Measurements from ENCODE around the gene MYPN.

Gene MYPN

GRCh38 chr10:68176797-68177196 lies 67.5 kb downstream of the MYPN start:
- DNase-seq (ENCODE audit: low read depth), result no peak
- TF ChIP-seq, protein P1, sequence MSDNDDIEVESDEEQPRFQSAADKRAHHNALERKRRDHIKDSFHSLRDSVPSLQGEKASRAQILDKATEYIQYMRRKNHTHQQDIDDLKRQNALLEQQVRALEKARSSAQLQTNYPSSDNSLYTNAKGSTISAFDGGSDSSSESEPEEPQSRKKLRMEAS (IDR thresholded peaks at IDR 0.05; ENCODE audit: low read depth, low read length), result no peak
- TF ChIP-seq MYC (IDR thresholded peaks at IDR 0.05; ENCODE audit: low read depth, low read length), result no peak
- no peak overlapping the region for H3K4me3 ChIP-seq (ENCODE audit: low read depth, low read length)

- H3K4me3 ChIP-seq (ENCODE audit: low read depth, low read length), result no peak overlapping the region
- DNase-seq (ENCODE audit: low read depth), result no peak
- TF ChIP-seq, protein P1 (IDR thresholded peaks at IDR 0.05; ENCODE audit: low read depth, low read length), result no peak
- TF ChIP-seq CTCF (IDR thresholded peaks at IDR 0.05; ENCODE audit: low read depth, low read length) (no peak), POLR2A (IDR thresholded peaks at IDR 0.05; ENCODE audit: extremely low read depth, insufficient read length) (no peak), MYC (IDR thresholded peaks at IDR 0.05; ENCODE audit: low read depth, low read length) (no peak)
These were observed 69.3 kb downstream of the MYPN start for GRCh38 chr10:68178592-68178991.

GRCh38 chr10:68179016-68179415 lies 69.7 kb downstream of the MYPN start:
- TF ChIP-seq, protein P1 (IDR thresholded peaks at IDR 0.05; ENCODE audit: low read depth, low read length), result no peak
- TF ChIP-seq CTCF (IDR thresholded peaks at IDR 0.05; ENCODE audit: low read depth, low read length) (no peak), POLR2A (IDR thresholded peaks at IDR 0.05; ENCODE audit: extremely low read depth, insufficient read length) (no peak), MYC (IDR thresholded peaks at IDR 0.05; ENCODE audit: low read depth, low read length) (no peak)
- no peak overlapping the region for H3K4me3 ChIP-seq (ENCODE audit: low read depth, low read length)
- DNase-seq (ENCODE audit: low read depth), result no peak

DNA sequence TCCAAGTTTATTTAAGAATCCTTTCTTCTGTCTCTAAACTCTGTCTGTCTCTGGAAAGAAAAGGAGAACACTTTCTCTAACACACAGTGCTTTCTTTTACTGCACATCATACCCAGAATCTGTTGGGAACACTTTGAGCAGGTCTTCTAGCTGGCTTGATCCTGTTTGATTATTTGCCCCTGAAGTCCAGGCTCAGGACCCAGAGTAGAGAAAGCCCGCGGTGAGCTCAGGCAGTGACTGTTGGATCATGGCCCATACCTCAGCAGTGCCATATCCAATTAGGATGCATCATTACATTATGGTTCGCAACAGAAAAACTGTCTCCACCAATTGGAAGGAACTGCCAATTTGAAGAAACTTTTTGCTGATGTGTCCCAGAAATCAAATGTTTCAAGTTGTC lies 71.2 kb downstream of the MYPN start:
- DNase-seq (ENCODE audit: low read depth), result no peak
- H3K4me3 ChIP-seq (ENCODE audit: low read depth, low read length), result no peak overlapping the region
- TF ChIP-seq POLR2A (IDR thresholded peaks at IDR 0.05; ENCODE audit: extremely low read depth, insufficient read length) (no peak), MYC (IDR thresholded peaks at IDR 0.05; ENCODE audit: low read depth, low read length) (no peak), CTCF (IDR thresholded peaks at IDR 0.05; ENCODE audit: low read depth, low read length) (no peak)
- TF ChIP-seq, protein P1 (IDR thresholded peaks at IDR 0.05; ENCODE audit: low read depth, low read length), result no peak

- no peak for TF ChIP-seq POLR2A (IDR thresholded peaks at IDR 0.05; ENCODE audit: extremely low read depth, insufficient read length)
- TF ChIP-seq, protein P1 (IDR thresholded peaks at IDR 0.05; ENCODE audit: low read depth, low read length), result no peak
- no peak overlapping the region for H3K4me3 ChIP-seq (ENCODE audit: low read depth, low read length)
- DNase-seq (ENCODE audit: low read depth), result no peak
These were observed 75.3 kb downstream of the MYPN start for GRCh38 chr10:68184546-68184945.

DNA sequence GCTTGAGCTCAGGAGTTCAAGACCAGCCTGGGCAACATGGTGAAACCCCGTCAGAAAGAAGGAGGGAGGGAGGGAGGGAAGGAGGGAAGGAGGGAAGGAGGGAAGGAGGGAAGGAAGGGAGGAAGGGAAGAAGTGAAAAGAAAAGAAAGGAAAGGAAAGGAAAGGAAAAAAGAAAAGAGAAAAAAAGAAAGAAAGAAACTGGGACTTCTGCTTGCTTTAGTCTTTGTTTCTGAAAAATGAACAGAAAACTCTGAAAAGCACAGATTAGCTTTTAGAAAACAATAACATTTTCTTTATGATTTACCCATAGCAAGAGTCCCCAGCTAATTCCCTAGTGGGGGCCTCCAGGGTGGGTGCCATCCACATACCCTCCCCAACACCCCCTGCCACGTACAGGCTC lies 75.8 kb downstream of the MYPN start:
- DNase-seq (ENCODE audit: low read depth), result no peak
- TF ChIP-seq MYC (IDR thresholded peaks at IDR 0.05; ENCODE audit: low read depth, low read length) (no peak), CTCF (IDR thresholded peaks at IDR 0.05; ENCODE audit: low read depth, low read length) (no peak), POLR2A (IDR thresholded peaks at IDR 0.05; ENCODE audit: extremely low read depth, insufficient read length) (no peak)
- TF ChIP-seq, protein P1 (IDR thresholded peaks at IDR 0.05; ENCODE audit: low read depth, low read length), result no peak

GRCh38 chr10:68188835-68189234 lies 79.5 kb downstream of the MYPN start:
- no peak for TF ChIP-seq MYC (IDR thresholded peaks at IDR 0.05; ENCODE audit: low read depth, low read length)
- TF ChIP-seq, protein P1 (IDR thresholded peaks at IDR 0.05; ENCODE audit: low read depth, low read length), result no peak
- no peak for TF ChIP-seq CTCF (IDR thresholded peaks at IDR 0.05; ENCODE audit: low read depth, low read length)
- TF ChIP-seq POLR2A (IDR thresholded peaks at IDR 0.05; ENCODE audit: extremely low read depth, insufficient read length), result no peak
- no peak for DNase-seq (ENCODE audit: low read depth)
- H3K4me3 ChIP-seq (ENCODE audit: low read depth, low read length), result no peak overlapping the region

More for the DNA sequence above, 75.8 kb downstream of the MYPN start:
- no peak overlapping the region for H3K4me3 ChIP-seq (ENCODE audit: low read depth, low read length)
